ENCODE data around the gene RRP8. TPM values are rescaled to one million over a fixed set of nuclear protein-coding genes. Genes with fewer than 3 reads are reported as not detected.
A peak's percentile ranks its signal among the peaks of the same experiment; 100 is the strongest.

RRP8 gene
- total RNA-seq, 2 experiments from 2014 or later, result 26.4 to 33.6 TPM

GRCh38 chr11:6646071-6646470, 42.7 kb upstream of the RRP8 start:
- no peaks in the 10 kb centered on the region for H3K36me3 ChIP-seq (ENCODE audit: insufficient read depth, low read length)
- H3K4me1 ChIP-seq (ENCODE audit: insufficient read depth, low read length, poor library complexity, severe bottlenecking), result peaks cover 25% of the 10 kb centered on the region
- peak overlapping the region; percentile 59 for H3K27ac ChIP-seq (ENCODE audit: low read depth, low read length, poor library complexity, severe bottlenecking)
- no peaks in the 10 kb centered on the region for H4K20me1 ChIP-seq (ENCODE audit: insufficient read depth, low read length)
- H2AFZ ChIP-seq (ENCODE audit: low read length), result peak overlapping the region; percentile 88
- peak overlapping the region; percentile 85 for H3K4me2 ChIP-seq (ENCODE audit: low read length)
- no peaks in the 10 kb centered on the region for H3K9me3 ChIP-seq (ENCODE audit: low read length)
- peak; percentile 18 for DNase-seq (ENCODE audit: low spot score)
- ChIA-PET POLR2A (interaction anchor here (0.6 to 1.2 kb wide), 4 partner anchors 7 to 40 kb away, joined by 3 to 5 read pairs (median 3); partner anchors contain the start of gene MRPL17), CTCF (ENCODE audit: unreplicated experiment) (interaction anchor here (0.6 to 1.4 kb wide), 4 partner anchors 12 to 41 kb away, joined by 3 to 4 read pairs (median 3); no protein-coding TSS in a partner anchor)
- no TSS peak for BruUV-seq (replicated peaks)
- H3K9me2 ChIP-seq (ENCODE audit: insufficient read depth, low read length), result no peaks in the 10 kb centered on the region
- intact Hi-C loops (cut with micrococcal nuclease; ENCODE audit: unreplicated experiment), result loop anchor here (2.0 kb wide), 1 partner anchor 33 kb away; the partner anchor contains the start of gene TAF10
- peak overlapping the region; percentile 48 for H3K4me3 ChIP-seq (ENCODE audit: low read depth, low read length, poor library complexity, severe bottlenecking)
- TF ChIP-seq CTCF (conservative IDR thresholded peaks at IDR 0.05; ENCODE audit: low read length) (no peak), EZH2phosphoT487 (IDR thresholded peaks at IDR 0.05; ENCODE audit: borderline replicate concordance, low read depth, low read length) (no peak)
- no peaks in the 10 kb centered on the region for H3K79me2 ChIP-seq (ENCODE audit: insufficient read depth, low read depth, low read length)

- Histone ChIP-seq H3K9me3 (ENCODE audit: low read length) (no peaks in the 10 kb centered on the region), H3K9me2 (ENCODE audit: insufficient read depth, low read length) (no peaks in the 10 kb centered on the region), H4K20me1 (ENCODE audit: insufficient read depth, low read length) (no peaks in the 10 kb centered on the region), H2AFZ (ENCODE audit: low read length) (no peak overlapping the region), H3K36me3 (ENCODE audit: insufficient read depth, low read length) (no peaks in the 10 kb centered on the region), H3K4me1 (ENCODE audit: insufficient read depth, low read length, poor library complexity, severe bottlenecking) (peaks cover 25% of the 10 kb centered on the region), H3K4me2 (ENCODE audit: low read length) (no peak overlapping the region), H3K27ac (ENCODE audit: low read depth, low read length, poor library complexity, severe bottlenecking) (no peak overlapping the region), H3K4me3 (ENCODE audit: low read depth, low read length, poor library complexity, severe bottlenecking) (no peak overlapping the region), H3K79me2 (ENCODE audit: insufficient read depth, low read depth, low read length) (no peaks in the 10 kb centered on the region)
- intact Hi-C loops (cut with micrococcal nuclease; ENCODE audit: unreplicated experiment), result no loop called here
- BruUV-seq (replicated peaks), result no TSS peak
- TF ChIP-seq EZH2phosphoT487 (IDR thresholded peaks at IDR 0.05; ENCODE audit: borderline replicate concordance, low read depth, low read length), result no peak
- no peak for TF ChIP-seq CTCF (conservative IDR thresholded peaks at IDR 0.05; ENCODE audit: low read length)
- ChIA-PET POLR2A (no interaction called here), CTCF (ENCODE audit: unreplicated experiment) (no interaction called here)
- no peak for DNase-seq (ENCODE audit: low spot score)
Measured at GRCh38 chr11:6642957-6643356, 39.5 kb upstream of the RRP8 start.

- Histone ChIP-seq H3K9me2 (ENCODE audit: insufficient read depth, low read length) (no peaks in the 10 kb centered on the region), H3K4me3 (ENCODE audit: low read depth, low read length, poor library complexity, severe bottlenecking) (no peak overlapping the region), H3K79me2 (ENCODE audit: insufficient read depth, low read depth, low read length) (no peaks in the 10 kb centered on the region), H3K9me3 (ENCODE audit: low read length) (no peaks in the 10 kb centered on the region), H3K4me1 (ENCODE audit: insufficient read depth, low read length, poor library complexity, severe bottlenecking) (peaks cover 10% of the 10 kb centered on the region), H3K36me3 (ENCODE audit: insufficient read depth, low read length) (no peaks in the 10 kb centered on the region), H3K4me2 (ENCODE audit: low read length) (no peak overlapping the region), H2AFZ (ENCODE audit: low read length) (no peak overlapping the region), H3K27ac (ENCODE audit: low read depth, low read length, poor library complexity, severe bottlenecking) (no peak overlapping the region), H4K20me1 (ENCODE audit: insufficient read depth, low read length) (no peaks in the 10 kb centered on the region)
- POLR2A ChIA-PET, result interaction anchor here (0.5 to 1.0 kb wide), 3 partner anchors 32 to 215 kb away, joined by 3 read pairs; partner anchors contain the start of gene MRPL17
- no TSS peak for BruUV-seq (replicated peaks)
- intact Hi-C loops (cut with micrococcal nuclease; ENCODE audit: unreplicated experiment), result no loop called here
- TF ChIP-seq CTCF (conservative IDR thresholded peaks at IDR 0.05; ENCODE audit: low read length), result no peak
- no peak for TF ChIP-seq EZH2phosphoT487 (IDR thresholded peaks at IDR 0.05; ENCODE audit: borderline replicate concordance, low read depth, low read length)
- CTCF ChIA-PET (ENCODE audit: unreplicated experiment), result interaction anchor here (0.8 kb wide), 1 partner anchor 20 kb away, joined by 3 read pairs; no protein-coding TSS in a partner anchor
- DNase-seq (ENCODE audit: low spot score), result no peak
Measured at GRCh38 chr11:6640985-6641701, 37.7 kb upstream of the RRP8 start.
